22Rv1 (cell line): Measurements from ENCODE around the gene SLC9B1.

Experiments used
- H3K27ac ChIP-seq: fragments of 450-650 bp; 2 replicates; pipeline ENCODE4 v1.5.1; 2017
- CTCF ChIP-seq: fragments of 450-650 bp; IDR thresholded peaks from 2 replicates; pipeline ENCODE4 v1.5.1; 2017; ENCODE audit warnings: mild to moderate bottlenecking
- ZFX ChIP-seq: fragments of 450-650 bp; IDR thresholded peaks from 2 replicates; pipeline ENCODE4 v1.6.1; 2017; ENCODE audit warnings: antibody characterized with exemption, borderline replicate concordance

SLC9B1 gene

GRCh38 chr4:103019308-103020124 lies at the start of gene SLC9B1:
Gene SLC9B1 (minus strand): TSS chr4:103019705. CDS start chr4:102991711, 27,994 bp downstream.
- TF ChIP-seq CTCF (no peak), ZFX (no peak)
- peak within 1 kb of the TSS; percentile 83 for H3K27ac ChIP-seq

- TF ChIP-seq CTCF (no peak), ZFX (no peak)
- H3K27ac ChIP-seq = no peak overlapping the region
These were observed 48.5 kb upstream of the SLC9B1 start for GRCh38 chr4:103067841-103068547.

- H3K27ac ChIP-seq = no peak overlapping the region
- TF ChIP-seq CTCF (no peak), ZFX (no peak)
These were observed 41.1 kb upstream of the SLC9B1 start for GRCh38 chr4:103060453-103061148.

- TF ChIP-seq CTCF = no peak
- no peak for TF ChIP-seq ZFX
- no peak overlapping the region for H3K27ac ChIP-seq
These were observed 34.5 kb upstream of the SLC9B1 start for GRCh38 chr4:103054030-103054429.

GRCh38 chr4:103052779-103053178 lies 33.3 kb upstream of the SLC9B1 start:
- TF ChIP-seq CTCF (no peak), ZFX (no peak)
- no peak overlapping the region for H3K27ac ChIP-seq

- H3K27ac ChIP-seq = no peak overlapping the region
- no peak for TF ChIP-seq CTCF
These were observed 32.6 kb upstream of the SLC9B1 start for GRCh38 chr4:103052145-103052544.
